ENCODE results near the gene CEP170. TPM values are rescaled to one million over a fixed set of nuclear protein-coding genes. Genes with fewer than 3 reads are reported as not detected.

The CEP170 gene
- total RNA-seq: 832 TPM

GRCh38 chr1:243254927-243255790, at the start of gene CEP170:
Gene CEP170 (minus strand): TSS chr1:243255281. CDS start chr1:243225280, 30,001 bp downstream.

GRCh38 chr1:243255791-243256512, 871 bp upstream of the CEP170 start, which contains the start of gene SDCCAG8:
Gene SDCCAG8 (plus strand): TSS chr1:243256041. CDS start chr1:243256174, 133 bp downstream.

Small RNAs within 50 kb of the gene (small RNA-seq; reads per million reads assigned to genes)
- gene RNU6-747P (ENCODE audit: low replicate concordance): not detected

Other genes starting within 250 kb of the CEP170 start
- gene SDCCAG8, start 760 bp upstream of the CEP170 start, total RNA-seq: 83.9 TPM

All from parietal lobe (tissue), 2 donors.